GM12878 (cell line): ENCODE data around the gene VMP1. TPM values are rescaled to one million over a fixed set of nuclear protein-coding genes. Genes with fewer than 3 reads are reported as not detected.

Experiments
- ASH2L ChIP-seq: fragments of 300-600, 200-600 bp; sonication (generic); IDR thresholded peaks from 2 replicates; pipeline ENCODE4 v1.6.1; 2017; ENCODE audit warnings: low read depth, mild to moderate bottlenecking, borderline replicate concordance
- ATF7 ChIP-seq: fragments of 450-650 bp; IDR thresholded peaks from 2 replicates; pipeline ENCODE4 v1.6.1; 2016; ENCODE audit warnings: low read depth, mild to moderate bottlenecking
- BHLHE40 ChIP-seq, 2 experiments: fragments of 450-650 bp in 1 of 2; IDR thresholded peaks; 2 replicates each; pipeline ENCODE4 v1.6.1; 2011 to 2017; ENCODE audit warnings: low read depth in 2 of 2, borderline replicate concordance in 1 of 2, improper control_type of control experiment in 1 of 2, low read length in 1 of 2, mild to moderate bottlenecking in 1 of 2
- FOXM1 ChIP-seq: IDR thresholded peaks from 2 replicates; pipeline ENCODE4 v1.6.1; 2012; ENCODE audit warnings: low read depth, mild to moderate bottlenecking, inconsistent platforms, low read length, moderate library complexity
- KDM1A ChIP-seq: fragments of 200-600 bp; sonication (generic); IDR thresholded peaks from 2 replicates; pipeline ENCODE4 v1.6.1; 2016; ENCODE audit warnings: borderline replicate concordance
- MTA2 ChIP-seq: fragments of 450-650 bp; IDR thresholded peaks from 2 replicates; pipeline ENCODE4 v1.6.1; 2016; ENCODE audit warnings: low read depth, mild to moderate bottlenecking, moderate library complexity
- NFIC ChIP-seq: IDR thresholded peaks from 2 replicates; pipeline ENCODE4 v1.6.1; 2012; ENCODE audit warnings: low read depth, mild to moderate bottlenecking, inconsistent platforms, low read length, moderate library complexity
- RAD21 ChIP-seq: IDR thresholded peaks from 2 replicates; pipeline ENCODE4 v1.6.1; 2011; ENCODE audit warnings: mild to moderate bottlenecking, low read depth, low read length, moderate library complexity; ENCODE audit not compliant: insufficient read depth
- SMAD1 ChIP-seq: fragments of 450-650 bp; IDR thresholded peaks from 2 replicates; pipeline ENCODE4 v1.6.1; 2018; ENCODE audit warnings: mild to moderate bottlenecking, low read depth; ENCODE audit not compliant: partially characterized antibody
- WRNIP1 ChIP-seq: IDR thresholded peaks from 2 replicates; pipeline ENCODE4 v1.6.1; 2011; ENCODE audit warnings: low read depth, low read length, improper control_type of control experiment, borderline replicate concordance
- ZNF384 ChIP-seq: IDR thresholded peaks from 2 replicates; pipeline ENCODE4 v1.6.1; 2012; ENCODE audit warnings: low read depth, mild to moderate bottlenecking, low read length, improper control_type of control experiment, borderline replicate concordance
- polyA plus RNA-seq, 11 experiments: library from polyadenylated mRNA; depleted of rRNA in 4 of 11; unstranded in 6 of 11; stranded (reverse) in 5 of 11; fragments of >200 nt; fragmentation: Nextera tagmentation in 4 of 11; fragmentation: Illumina TruSeq in 1 of 11; extraction: Ambion mirVana in 4 of 11; extraction: Trizol in 1 of 11; gene quantifications; 1 replicate in 1 of 11; 2 replicates in 10 of 11; pipeline versions ENCODE4 v1.2.1 to v1.2.3, GENCODE V29; 2011 to 2016; ENCODE audit warnings: inconsistent platforms in 2 of 11, missing spikeins in 2 of 11, low read depth in 1 of 11
- total RNA-seq, 4 experiments: library from RNA; depleted of rRNA in 3 of 4; stranded (reverse); fragments of >200 nt in 3 of 4; fragmentation: Illumina TruSeq in 1 of 4; extraction: Trizol in 1 of 4; gene quantifications; 2 replicates each; pipeline versions ENCODE4 v1.2.1 to v1.2.3, GENCODE V29; 2013 to 2021
- TF ChIP-seq, protein P1 (sequence below): fragments of 450-650 bp; IDR thresholded peaks from 2 replicates; pipeline ENCODE4 v1.6.1; 2017; ENCODE audit warnings: mild to moderate bottlenecking, moderate library complexity
- TF ChIP-seq, protein P2 (sequence below): fragments of 450-650 bp; conservative IDR thresholded peaks from 2 replicates; pipeline ENCODE4 v1.6.1; 2017; ENCODE audit warnings: mild to moderate bottlenecking, moderate library complexity
- TF ChIP-seq, protein P3 (sequence below): fragments of 450-650 bp; IDR thresholded peaks from 2 replicates; pipeline ENCODE4 v1.6.1; 2017; ENCODE audit warnings: mild to moderate bottlenecking, moderate library complexity
- TF ChIP-seq, protein P4 (sequence below): fragments of 450-650 bp; formaldehyde crosslinking; IDR thresholded peaks from 2 replicates; pipeline ENCODE4 v1.4.0; 2020; ENCODE audit warnings: mild to moderate bottlenecking, moderate library complexity

Gene VMP1
- total and polyA plus RNA-seq, 10 of the 15 experiments (the other 5 are each of a cell fraction or from before 2014, with no cell fraction given): 88.4 to 199 (median 132) TPM

DNA sequence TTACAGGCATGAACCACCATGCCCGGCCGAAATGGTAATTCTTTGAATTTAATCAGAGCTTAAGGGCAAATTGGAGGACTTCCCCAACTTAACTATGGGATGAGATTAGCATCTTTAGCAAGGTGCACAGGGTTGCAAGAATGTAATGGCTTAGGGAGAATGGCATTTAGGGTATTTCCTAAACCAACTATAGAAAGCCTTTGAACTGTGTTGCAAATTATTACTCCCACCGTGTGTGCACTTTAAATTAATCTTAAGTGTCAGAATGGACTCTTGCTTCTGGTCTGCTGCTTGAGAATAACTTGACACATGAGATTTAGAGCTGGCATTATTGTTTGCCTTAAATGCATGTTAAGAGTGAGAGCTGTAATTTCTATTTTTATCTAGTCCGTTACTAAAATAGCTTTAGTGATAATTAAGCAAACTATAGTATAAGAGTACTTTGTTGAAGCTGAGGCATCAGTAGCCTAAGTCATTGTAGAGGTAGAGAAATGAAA lies 125.5 kb downstream of the VMP1 start (continued):
- TF ChIP-seq, protein P1, sequence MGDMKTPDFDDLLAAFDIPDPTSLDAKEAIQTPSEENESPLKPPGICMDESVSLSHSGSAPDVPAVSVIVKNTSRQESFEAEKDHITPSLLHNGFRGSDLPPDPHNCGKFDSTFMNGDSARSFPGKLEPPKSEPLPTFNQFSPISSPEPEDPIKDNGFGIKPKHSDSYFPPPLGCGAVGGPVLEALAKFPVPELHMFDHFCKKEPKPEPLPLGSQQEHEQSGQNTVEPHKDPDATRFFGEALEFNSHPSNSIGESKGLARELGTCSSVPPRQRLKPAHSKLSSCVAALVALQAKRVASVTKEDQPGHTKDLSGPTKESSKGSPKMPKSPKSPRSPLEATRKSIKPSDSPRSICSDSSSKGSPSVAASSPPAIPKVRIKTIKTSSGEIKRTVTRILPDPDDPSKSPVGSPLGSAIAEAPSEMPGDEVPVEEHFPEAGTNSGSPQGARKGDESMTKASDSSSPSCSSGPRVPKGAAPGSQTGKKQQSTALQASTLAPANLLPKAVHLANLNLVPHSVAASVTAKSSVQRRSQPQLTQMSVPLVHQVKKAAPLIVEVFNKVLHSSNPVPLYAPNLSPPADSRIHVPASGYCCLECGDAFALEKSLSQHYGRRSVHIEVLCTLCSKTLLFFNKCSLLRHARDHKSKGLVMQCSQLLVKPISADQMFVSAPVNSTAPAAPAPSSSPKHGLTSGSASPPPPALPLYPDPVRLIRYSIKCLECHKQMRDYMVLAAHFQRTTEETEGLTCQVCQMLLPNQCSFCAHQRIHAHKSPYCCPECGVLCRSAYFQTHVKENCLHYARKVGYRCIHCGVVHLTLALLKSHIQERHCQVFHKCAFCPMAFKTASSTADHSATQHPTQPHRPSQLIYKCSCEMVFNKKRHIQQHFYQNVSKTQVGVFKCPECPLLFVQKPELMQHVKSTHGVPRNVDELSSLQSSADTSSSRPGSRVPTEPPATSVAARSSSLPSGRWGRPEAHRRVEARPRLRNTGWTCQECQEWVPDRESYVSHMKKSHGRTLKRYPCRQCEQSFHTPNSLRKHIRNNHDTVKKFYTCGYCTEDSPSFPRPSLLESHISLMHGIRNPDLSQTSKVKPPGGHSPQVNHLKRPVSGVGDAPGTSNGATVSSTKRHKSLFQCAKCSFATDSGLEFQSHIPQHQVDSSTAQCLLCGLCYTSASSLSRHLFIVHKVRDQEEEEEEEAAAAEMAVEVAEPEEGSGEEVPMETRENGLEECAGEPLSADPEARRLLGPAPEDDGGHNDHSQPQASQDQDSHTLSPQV: peak; percentile 8; the same call in 1 of the 2 replicates
- peak; percentile 95 for TF ChIP-seq MTA2
- TF ChIP-seq ASH2L: no peak
- TF ChIP-seq SMAD1: peak; percentile 59
- TF ChIP-seq RAD21: peak; percentile 18; the same call in 1 of the 2 replicates
- no peak for TF ChIP-seq WRNIP1
- TF ChIP-seq ATF7: peak; percentile 76
- peak; percentile 76 for TF ChIP-seq NFIC
- TF ChIP-seq, protein P2, sequence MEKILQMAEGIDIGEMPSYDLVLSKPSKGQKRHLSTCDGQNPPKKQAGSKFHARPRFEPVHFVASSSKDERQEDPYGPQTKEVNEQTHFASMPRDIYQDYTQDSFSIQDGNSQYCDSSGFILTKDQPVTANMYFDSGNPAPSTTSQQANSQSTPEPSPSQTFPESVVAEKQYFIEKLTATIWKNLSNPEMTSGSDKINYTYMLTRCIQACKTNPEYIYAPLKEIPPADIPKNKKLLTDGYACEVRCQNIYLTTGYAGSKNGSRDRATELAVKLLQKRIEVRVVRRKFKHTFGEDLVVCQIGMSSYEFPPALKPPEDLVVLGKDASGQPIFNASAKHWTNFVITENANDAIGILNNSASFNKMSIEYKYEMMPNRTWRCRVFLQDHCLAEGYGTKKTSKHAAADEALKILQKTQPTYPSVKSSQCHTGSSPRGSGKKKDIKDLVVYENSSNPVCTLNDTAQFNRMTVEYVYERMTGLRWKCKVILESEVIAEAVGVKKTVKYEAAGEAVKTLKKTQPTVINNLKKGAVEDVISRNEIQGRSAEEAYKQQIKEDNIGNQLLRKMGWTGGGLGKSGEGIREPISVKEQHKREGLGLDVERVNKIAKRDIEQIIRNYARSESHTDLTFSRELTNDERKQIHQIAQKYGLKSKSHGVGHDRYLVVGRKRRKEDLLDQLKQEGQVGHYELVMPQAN: no peak; the same call in 1 of the 2 replicates
- no peak for TF ChIP-seq KDM1A
- peak in 1 of 2 experiments; percentile 72; a peak in 2 of 4 replicates for TF ChIP-seq BHLHE40 (IDR thresholded peaks at IDR 0.05; ENCODE audit: borderline replicate concordance in 1 of 2, low read depth in 2 of 2, low read length in 1 of 2)
- TF ChIP-seq, protein P3, sequence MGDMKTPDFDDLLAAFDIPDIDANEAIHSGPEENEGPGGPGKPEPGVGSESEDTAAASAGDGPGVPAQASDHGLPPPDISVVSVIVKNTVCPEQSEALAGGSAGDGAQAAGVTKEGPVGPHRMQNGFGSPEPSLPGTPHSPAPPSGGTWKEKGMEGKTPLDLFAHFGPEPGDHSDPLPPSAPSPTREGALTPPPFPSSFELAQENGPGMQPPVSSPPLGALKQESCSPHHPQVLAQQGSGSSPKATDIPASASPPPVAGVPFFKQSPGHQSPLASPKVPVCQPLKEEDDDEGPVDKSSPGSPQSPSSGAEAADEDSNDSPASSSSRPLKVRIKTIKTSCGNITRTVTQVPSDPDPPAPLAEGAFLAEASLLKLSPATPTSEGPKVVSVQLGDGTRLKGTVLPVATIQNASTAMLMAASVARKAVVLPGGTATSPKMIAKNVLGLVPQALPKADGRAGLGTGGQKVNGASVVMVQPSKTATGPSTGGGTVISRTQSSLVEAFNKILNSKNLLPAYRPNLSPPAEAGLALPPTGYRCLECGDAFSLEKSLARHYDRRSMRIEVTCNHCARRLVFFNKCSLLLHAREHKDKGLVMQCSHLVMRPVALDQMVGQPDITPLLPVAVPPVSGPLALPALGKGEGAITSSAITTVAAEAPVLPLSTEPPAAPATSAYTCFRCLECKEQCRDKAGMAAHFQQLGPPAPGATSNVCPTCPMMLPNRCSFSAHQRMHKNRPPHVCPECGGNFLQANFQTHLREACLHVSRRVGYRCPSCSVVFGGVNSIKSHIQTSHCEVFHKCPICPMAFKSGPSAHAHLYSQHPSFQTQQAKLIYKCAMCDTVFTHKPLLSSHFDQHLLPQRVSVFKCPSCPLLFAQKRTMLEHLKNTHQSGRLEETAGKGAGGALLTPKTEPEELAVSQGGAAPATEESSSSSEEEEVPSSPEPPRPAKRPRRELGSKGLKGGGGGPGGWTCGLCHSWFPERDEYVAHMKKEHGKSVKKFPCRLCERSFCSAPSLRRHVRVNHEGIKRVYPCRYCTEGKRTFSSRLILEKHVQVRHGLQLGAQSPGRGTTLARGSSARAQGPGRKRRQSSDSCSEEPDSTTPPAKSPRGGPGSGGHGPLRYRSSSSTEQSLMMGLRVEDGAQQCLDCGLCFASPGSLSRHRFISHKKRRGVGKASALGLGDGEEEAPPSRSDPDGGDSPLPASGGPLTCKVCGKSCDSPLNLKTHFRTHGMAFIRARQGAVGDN: peak; percentile 76
- TF ChIP-seq, protein P4, sequence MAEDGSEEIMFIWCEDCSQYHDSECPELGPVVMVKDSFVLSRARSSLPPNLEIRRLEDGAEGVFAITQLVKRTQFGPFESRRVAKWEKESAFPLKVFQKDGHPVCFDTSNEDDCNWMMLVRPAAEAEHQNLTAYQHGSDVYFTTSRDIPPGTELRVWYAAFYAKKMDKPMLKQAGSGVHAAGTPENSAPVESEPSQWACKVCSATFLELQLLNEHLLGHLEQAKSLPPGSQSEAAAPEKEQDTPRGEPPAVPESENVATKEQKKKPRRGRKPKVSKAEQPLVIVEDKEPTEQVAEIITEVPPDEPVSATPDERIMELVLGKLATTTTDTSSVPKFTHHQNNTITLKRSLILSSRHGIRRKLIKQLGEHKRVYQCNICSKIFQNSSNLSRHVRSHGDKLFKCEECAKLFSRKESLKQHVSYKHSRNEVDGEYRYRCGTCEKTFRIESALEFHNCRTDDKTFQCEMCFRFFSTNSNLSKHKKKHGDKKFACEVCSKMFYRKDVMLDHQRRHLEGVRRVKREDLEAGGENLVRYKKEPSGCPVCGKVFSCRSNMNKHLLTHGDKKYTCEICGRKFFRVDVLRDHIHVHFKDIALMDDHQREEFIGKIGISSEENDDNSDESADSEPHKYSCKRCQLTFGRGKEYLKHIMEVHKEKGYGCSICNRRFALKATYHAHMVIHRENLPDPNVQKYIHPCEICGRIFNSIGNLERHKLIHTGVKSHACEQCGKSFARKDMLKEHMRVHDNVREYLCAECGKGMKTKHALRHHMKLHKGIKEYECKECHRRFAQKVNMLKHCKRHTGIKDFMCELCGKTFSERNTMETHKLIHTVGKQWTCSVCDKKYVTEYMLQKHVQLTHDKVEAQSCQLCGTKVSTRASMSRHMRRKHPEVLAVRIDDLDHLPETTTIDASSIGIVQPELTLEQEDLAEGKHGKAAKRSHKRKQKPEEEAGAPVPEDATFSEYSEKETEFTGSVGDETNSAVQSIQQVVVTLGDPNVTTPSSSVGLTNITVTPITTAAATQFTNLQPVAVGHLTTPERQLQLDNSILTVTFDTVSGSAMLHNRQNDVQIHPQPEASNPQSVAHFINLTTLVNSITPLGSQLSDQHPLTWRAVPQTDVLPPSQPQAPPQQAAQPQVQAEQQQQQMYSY (CRISPR knock-in tag): no peak
- TF ChIP-seq ZNF384: no peak
- peak; percentile 83; the same call in 1 of the 2 replicates for TF ChIP-seq FOXM1
